H1 (cell line): Measurements from ENCODE around the gene DOCK3. TPM values are rescaled to one million over a fixed set of nuclear protein-coding genes. Genes with fewer than 3 reads are reported as not detected.

Source experiments
- CTCF ChIA-PET: fragments of 300-600 bp; sonication (Branson Sonifier 250); formaldehyde crosslinking; loops from one replicate; lab custom pipeline; 2021; ENCODE audit not compliant: partially characterized antibody; lab: Charles Lee
- POLR2A ChIA-PET: fragments of 300-600 bp; sonication (Branson Sonifier 250); formaldehyde crosslinking; loops from one replicate; lab custom pipeline; 2021; ENCODE audit warnings: inconsistent platforms; ENCODE audit not compliant: partially characterized antibody; lab: Charles Lee
- DNase-seq, 2 experiments: peaks; one replicate each; pipeline versions ENCODE4 v3.0.0 to v3.0.0-alpha.2; 2010 to 2022; ENCODE audit warnings: low spot score in 2 of 2, low read depth in 1 of 2, mixed read lengths in 1 of 2
- FAIRE-seq: peaks from 2 replicates; lab custom pipeline; 2011; peaks lifted over from hg19 to GRCh38; lab: Jason Lieb, UNC
- H2AFZ ChIP-seq: 2 replicates; pipeline ENCODE4 v1.8.1; 2012; ENCODE audit warnings: low read length, inconsistent platforms
- H2AK5ac ChIP-seq: 2 replicates; pipeline ENCODE4 v1.6.1; 2013; ENCODE audit warnings: low read depth, low read length
- H2BK120ac ChIP-seq: replicated peaks from 2 replicates; pipeline ENCODE3; 2013; ENCODE audit warnings: low read depth, low read length, inconsistent platforms
- H2BK12ac ChIP-seq: 2 replicates; pipeline ENCODE4 v1.6.1; 2013; ENCODE audit warnings: low read depth, low read length
- H2BK15ac ChIP-seq: 2 replicates; pipeline ENCODE4 v1.6.1; 2013; ENCODE audit warnings: low read length
- H2BK20ac ChIP-seq: 2 replicates; pipeline ENCODE4 v1.6.1; 2013; ENCODE audit warnings: low read length
- H2BK5ac ChIP-seq: 2 replicates; pipeline ENCODE4 v1.6.1; 2013; ENCODE audit warnings: low read depth, low read length
- H3K14ac ChIP-seq: 2 replicates; pipeline ENCODE4 v1.6.1; 2013; ENCODE audit warnings: inconsistent platforms; ENCODE audit not compliant: insufficient read length
- H3K18ac ChIP-seq: 2 replicates; pipeline ENCODE4 v1.6.1; 2013; ENCODE audit warnings: low read length; ENCODE audit errors: extremely low read depth
- H3K23ac ChIP-seq: 2 replicates; pipeline ENCODE4 v1.6.1; 2013; ENCODE audit warnings: inconsistent platforms; ENCODE audit not compliant: insufficient read length
- H3K23me2 ChIP-seq: 2 replicates; pipeline ENCODE4 v1.6.1; 2013; ENCODE audit warnings: low read depth, low read length
- H3K27ac ChIP-seq: 2 replicates; pipeline ENCODE4 v1.6.1; 2011; ENCODE audit warnings: low read depth, low read length, inconsistent platforms
- H3K27me3 ChIP-seq, 4 experiments: replicated peaks in 1 of 4; 1 replicate in 1 of 4; 2 replicates in 3 of 4; pipeline versions ENCODE4 v1.6.1 to v1.8.1; 2011 to 2013; ENCODE audit warnings: low read length in 3 of 4, mild to moderate bottlenecking in 3 of 4, inconsistent platforms in 2 of 4, mixed read lengths in 2 of 4, moderate library complexity in 1 of 4; ENCODE audit not compliant: control insufficient read depth in 3 of 4, insufficient read depth in 3 of 4; ENCODE audit errors: extremely low read depth in 1 of 4
- H3K36me3 ChIP-seq, 4 experiments: 2 replicates each; pipeline versions ENCODE4 v1.6.1 to v1.8.1; 2011 to 2013; ENCODE audit warnings: mild to moderate bottlenecking in 4 of 4, low read length in 3 of 4, moderate library complexity in 2 of 4, control low read depth in 1 of 4, inconsistent platforms in 1 of 4; ENCODE audit not compliant: insufficient read depth in 4 of 4, control insufficient read depth in 2 of 4
- H3K4ac ChIP-seq: replicated peaks from 2 replicates; pipeline ENCODE3; 2013; ENCODE audit warnings: low read length, low read depth, mixed read lengths, inconsistent platforms; ENCODE audit not compliant: insufficient read length
- H3K4me1 ChIP-seq, 4 experiments: replicated peaks in 1 of 4; 1 replicate in 1 of 4; 2 replicates in 3 of 4; pipeline versions ENCODE4 v1.6.1 to v1.8.1; 2011 to 2013; ENCODE audit warnings: low read length in 3 of 4, inconsistent platforms in 2 of 4, mixed read lengths in 1 of 4; ENCODE audit not compliant: insufficient read depth in 4 of 4, control insufficient read depth in 3 of 4
- H3K4me2 ChIP-seq, 2 experiments: 2 replicates each; pipeline versions ENCODE4 v1.6.1 to v1.8.1; 2011 to 2013; ENCODE audit warnings: low read depth in 2 of 2, low read length in 2 of 2, control low read depth in 1 of 2, inconsistent platforms in 1 of 2, mild to moderate bottlenecking in 1 of 2; ENCODE audit not compliant: insufficient read depth in 1 of 2
- H3K4me3 ChIP-seq, 4 experiments: fragments of 200-600, 300-600 bp in 1 of 4; sonication (generic), shearing (Covaris generic), sonication (Bioruptor Twin) in 1 of 4; 2 replicates each; pipeline versions ENCODE4 v1.5.1 to v1.8.1; 2011 to 2016; ENCODE audit warnings: low read length in 4 of 4, low read depth in 3 of 4, control low read depth in 2 of 4, inconsistent platforms in 2 of 4, mild to moderate bottlenecking in 2 of 4, mixed read lengths in 1 of 4, moderate library complexity in 1 of 4; ENCODE audit not compliant: insufficient read depth in 2 of 4; ENCODE audit errors: extremely low read depth in 1 of 4
- H3K56ac ChIP-seq: replicated peaks from 2 replicates; pipeline ENCODE3; 2013; ENCODE audit warnings: low read depth, mild to moderate bottlenecking, mixed read lengths, low read length, inconsistent platforms; ENCODE audit not compliant: insufficient read length
- H3K79me1 ChIP-seq: 2 replicates; pipeline ENCODE4 v1.6.1; 2013; ENCODE audit warnings: low read depth, low read length, control low read depth
- H3K79me2 ChIP-seq, 2 experiments: 2 replicates each; pipeline versions ENCODE4 v1.6.1 to v1.8.1; 2012 to 2013; ENCODE audit warnings: low read length in 2 of 2, mild to moderate bottlenecking in 2 of 2, inconsistent platforms in 1 of 2; ENCODE audit not compliant: insufficient read depth in 2 of 2, control insufficient read depth in 1 of 2
- H3K9ac ChIP-seq, 4 experiments: replicated peaks in 1 of 4; 1 replicate in 1 of 4; 2 replicates in 3 of 4; pipeline versions ENCODE4 v1.6.1 to v1.8.1; 2011 to 2013; ENCODE audit warnings: low read depth in 3 of 4, low read length in 3 of 4, control low read depth in 2 of 4, mild to moderate bottlenecking in 2 of 4, moderate library complexity in 2 of 4, inconsistent platforms in 1 of 4; ENCODE audit errors: extremely low read depth in 1 of 4
- H3K9me3 ChIP-seq, 2 experiments: 2 replicates each; pipeline versions ENCODE4 v1.6.1 to v1.8.1; 2012 to 2013; ENCODE audit warnings: mild to moderate bottlenecking in 2 of 2, moderate library complexity in 2 of 2, control low read depth in 1 of 2, inconsistent platforms in 1 of 2, low read depth in 1 of 2, low read length in 1 of 2, mixed read lengths in 1 of 2; ENCODE audit not compliant: insufficient read depth in 2 of 2
- H4K20me1 ChIP-seq, 2 experiments: replicated peaks in 1 of 2; 2 replicates each; pipeline versions ENCODE3 to v1.8.1; 2011 to 2013; ENCODE audit warnings: inconsistent platforms in 2 of 2, low read length in 2 of 2, mild to moderate bottlenecking in 1 of 2; ENCODE audit not compliant: insufficient read depth in 2 of 2, control insufficient read depth in 1 of 2
- H4K5ac ChIP-seq: 2 replicates; pipeline ENCODE4 v1.6.1; 2013; ENCODE audit warnings: low read length, low read depth, mixed read lengths, inconsistent platforms; ENCODE audit not compliant: insufficient read length
- H4K8ac ChIP-seq: 2 replicates; pipeline ENCODE4 v1.8.0; 2013; ENCODE audit warnings: mild to moderate bottlenecking, moderate library complexity, low read length, inconsistent platforms; ENCODE audit not compliant: insufficient read depth; ENCODE audit errors: extremely low read depth
- H4K91ac ChIP-seq: replicated peaks from 2 replicates; pipeline ENCODE3; 2013; ENCODE audit warnings: low read length, mixed read lengths, inconsistent platforms; ENCODE audit not compliant: insufficient read length
- CHD2 ChIP-seq: IDR thresholded peaks from 2 replicates; pipeline ENCODE4 v1.6.1; 2012; ENCODE audit warnings: low read length, improper control_type of control experiment
- EP300 ChIP-seq, 2 experiments: IDR thresholded peaks; 1 replicate in 1 of 2; 2 replicates in 1 of 2; pipeline ENCODE4 v1.6.1; 2011 to 2012; ENCODE audit warnings: low read depth in 2 of 2, low read length in 2 of 2, mild to moderate bottlenecking in 2 of 2, borderline replicate concordance in 1 of 2, inconsistent platforms in 1 of 2, moderate library complexity in 1 of 2
- HDAC2 ChIP-seq, 2 experiments: fragments of 300-600 bp in 1 of 2; sonication (generic) in 1 of 2; IDR thresholded peaks; 2 replicates each; pipeline ENCODE4 v1.6.1; 2011 to 2012; ENCODE audit warnings: low read depth in 2 of 2, low read length in 2 of 2, mild to moderate bottlenecking in 2 of 2, moderate library complexity in 2 of 2, borderline replicate concordance in 1 of 2, inconsistent platforms in 1 of 2
- HDAC6 ChIP-seq: IDR thresholded peaks from one replicate; pipeline ENCODE4 v1.7.1; 2012; ENCODE audit warnings: low read depth, mild to moderate bottlenecking, inconsistent platforms, low read length, moderate library complexity
- JUN ChIP-seq: IDR thresholded peaks from 2 replicates; pipeline ENCODE4 v1.6.1; 2011; ENCODE audit warnings: low read depth, mild to moderate bottlenecking, improper control_type of control experiment, low read length
- MAFK ChIP-seq: IDR thresholded peaks from 2 replicates; pipeline ENCODE4 v1.6.1; 2012; ENCODE audit warnings: low read depth, mild to moderate bottlenecking, improper control_type of control experiment, low read length
- PHF8 ChIP-seq: fragments of 200-600 bp; sonication (generic); conservative IDR thresholded peaks from 2 replicates; pipeline ENCODE4 v1.7.1; 2012; ENCODE audit warnings: low read depth, mild to moderate bottlenecking, inconsistent platforms, low read length, moderate library complexity
- SP2 ChIP-seq: IDR thresholded peaks from 2 replicates; pipeline ENCODE4 v1.6.1; 2012; ENCODE audit warnings: mild to moderate bottlenecking, low read length, inconsistent platforms
- TCF12 ChIP-seq: IDR thresholded peaks from 2 replicates; pipeline ENCODE4 v1.6.1; 2011; ENCODE audit warnings: low read depth, mild to moderate bottlenecking, low read length
- YY1 ChIP-seq: IDR thresholded peaks from 2 replicates; pipeline ENCODE4 v1.6.1; 2011; ENCODE audit warnings: low read depth, mild to moderate bottlenecking, low read length
- WGBS, 2 experiments: shearing (Covaris generic) in 1 of 2; methylation state at CpG; one replicate each; pipeline versions ENCODE4 v1.1.6 to v1.1.7; 2013 to 2015; ENCODE audit warnings: low lambda C conversion rate in 2 of 2, mixed read lengths in 2 of 2, inconsistent platforms in 1 of 2, low coverage in 1 of 2, missing lambda C conversion rate in 1 of 2; ENCODE audit not compliant: insufficient replicate concordance in 2 of 2, insufficient coverage in 1 of 2, insufficient read length in 1 of 2; ENCODE audit errors: extremely low coverage in 1 of 2, missing lambda C conversion rate in 1 of 2; 5-methylcytosine and 5-hydroxymethylcytosine counted together
- polyA plus RNA-seq, 7 experiments: library from polyadenylated mRNA; depleted of rRNA in 3 of 7; stranded (reverse) in 5 of 7; unstranded in 2 of 7; fragments of >200 nt in 5 of 7; fragments of 200-250 nt in 2 of 7; gene quantifications; 1 replicate in 5 of 7; 2 replicates in 1 of 7; 4 replicates in 1 of 7; pipeline versions ENCODE4 v1.2.1 to v1.2.3, GENCODE V29; 2011 to 2013; ENCODE audit warnings: missing spikeins in 2 of 7, mixed read lengths in 2 of 7
- total RNA-seq: library from RNA; stranded (reverse); fragmentation: NEBNext Ultra II Directional; extraction: Animal tissue kit (Norgen Biotek cat#: 25700); gene quantifications from 2 replicates; pipeline ENCODE4 v1.2.1, GENCODE V29; 2021
- TF ChIP-seq, protein P1 (sequence below): IDR thresholded peaks from 2 replicates; pipeline ENCODE4 v1.6.1; 2011; ENCODE audit warnings: low read depth, mild to moderate bottlenecking, low read length; ENCODE audit not compliant: insufficient read depth
- TF ChIP-seq, protein P2 (sequence below): IDR thresholded peaks from 2 replicates; pipeline ENCODE4 v1.6.1; 2012; ENCODE audit warnings: low read length, inconsistent platforms

The DOCK3 gene
- total and polyA plus RNA-seq, 2 of the 8 experiments (the other 6 are each of a cell fraction or from before 2014, with no cell fraction given): 2.7 to 5.0 TPM

DNA sequence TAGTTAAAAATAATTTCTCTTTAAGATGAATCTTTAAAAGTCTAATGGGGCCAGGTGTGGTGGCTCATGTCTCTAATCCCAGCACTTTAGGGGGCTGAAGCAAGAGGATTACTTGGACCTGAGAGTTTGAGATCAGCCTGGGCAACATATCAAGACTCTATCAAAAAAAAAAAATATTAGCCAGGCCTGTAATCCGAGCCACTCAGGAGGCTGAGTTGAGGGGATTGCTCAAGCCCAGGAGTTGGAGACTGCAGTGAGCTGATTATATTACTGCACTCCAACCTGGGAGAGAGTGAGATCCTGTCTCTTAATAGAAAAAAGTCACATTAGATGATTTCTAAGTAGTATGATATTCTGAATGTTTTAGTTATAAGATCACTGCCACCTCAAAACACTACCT, 388.3 kb downstream of the DOCK3 start:
- Histone ChIP-seq H3K4me2 (no peak overlapping the region), H2BK120ac (no peak overlapping the region), H3K9ac (no peak overlapping the region), H4K91ac (no peak overlapping the region), H2BK20ac (no peak overlapping the region), H4K5ac (no peak overlapping the region), H2AK5ac (no peak overlapping the region), H3K4me1 (no peaks in the 10 kb centered on the region), H3K56ac (no peak overlapping the region), H2BK5ac (no peak overlapping the region), H3K4me3 (no peak overlapping the region), H3K27me3 (no peaks in the 10 kb centered on the region), H3K14ac (no peak overlapping the region), H3K36me3 (no peaks in the 10 kb centered on the region), H3K23ac (no peak overlapping the region), H3K79me1 (no peaks in the 10 kb centered on the region), H2BK15ac (no peak overlapping the region), H3K23me2 (peaks cover 1% of the 10 kb centered on the region; the same call in 1 of the 2 replicates), H4K8ac (no peak overlapping the region), H2AFZ (no peak overlapping the region), H3K4ac (no peak overlapping the region), H3K18ac (no peak overlapping the region), H4K20me1 (no peaks in the 10 kb centered on the region), H3K27ac (no peak overlapping the region), H3K9me3 (no peaks in the 10 kb centered on the region), H3K79me2 (no peaks in the 10 kb centered on the region), H2BK12ac (no peak overlapping the region)
- CTCF ChIA-PET: no interaction called here
- POLR2A ChIA-PET: interaction anchor here (1.5 kb wide), 1 partner anchor 9 kb away, joined by 7 read pairs; no protein-coding TSS in a partner anchor
- DNase-seq: no peak
- WGBS, 2 experiments: 86% methylated on average over 1 of the region's 1 CpG; no CpG with 5 or more reads in 1 of the 2 experiments
- no peak for FAIRE-seq
- TF ChIP-seq TCF12 (no peak), PHF8 (no peak), HDAC2 (IDR thresholded peaks at IDR 0.05; ENCODE audit: borderline replicate concordance in 1 of 2, low read depth in 2 of 2, low read length in 2 of 2) (no peak), MAFK (no peak), EP300 (IDR thresholded peaks at IDR 0.05; ENCODE audit: borderline replicate concordance in 1 of 2, low read depth in 2 of 2, low read length in 2 of 2) (no peak), JUN (no peak), SP2 (no peak), HDAC6 (no peak), CHD2 (no peak), YY1 (no peak)
- TF ChIP-seq, protein P1, sequence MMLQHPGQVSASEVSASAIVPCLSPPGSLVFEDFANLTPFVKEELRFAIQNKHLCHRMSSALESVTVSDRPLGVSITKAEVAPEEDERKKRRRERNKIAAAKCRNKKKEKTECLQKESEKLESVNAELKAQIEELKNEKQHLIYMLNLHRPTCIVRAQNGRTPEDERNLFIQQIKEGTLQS: no peak
- TF ChIP-seq, protein P2, sequence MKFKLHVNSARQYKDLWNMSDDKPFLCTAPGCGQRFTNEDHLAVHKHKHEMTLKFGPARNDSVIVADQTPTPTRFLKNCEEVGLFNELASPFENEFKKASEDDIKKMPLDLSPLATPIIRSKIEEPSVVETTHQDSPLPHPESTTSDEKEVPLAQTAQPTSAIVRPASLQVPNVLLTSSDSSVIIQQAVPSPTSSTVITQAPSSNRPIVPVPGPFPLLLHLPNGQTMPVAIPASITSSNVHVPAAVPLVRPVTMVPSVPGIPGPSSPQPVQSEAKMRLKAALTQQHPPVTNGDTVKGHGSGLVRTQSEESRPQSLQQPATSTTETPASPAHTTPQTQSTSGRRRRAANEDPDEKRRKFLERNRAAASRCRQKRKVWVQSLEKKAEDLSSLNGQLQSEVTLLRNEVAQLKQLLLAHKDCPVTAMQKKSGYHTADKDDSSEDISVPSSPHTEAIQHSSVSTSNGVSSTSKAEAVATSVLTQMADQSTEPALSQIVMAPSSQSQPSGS: no peak
